Right atrium auricular region (tissue), 2 donors: ENCODE data around the gene TUBB. TPM values are rescaled to one million over a fixed set of nuclear protein-coding genes. Genes with fewer than 3 reads are reported as not detected.
"Not testable (repeated sequence)": the region's sequence is repeated elsewhere in the genome, so short reads cannot be mapped to it uniquely, and the experiment has no call there.

Experiments used
- DNase-seq: peaks from one replicate; pipeline ENCODE4 v3.0.0-alpha.2; 2019; ENCODE audit warnings: low spot score
- H3K27ac ChIP-seq, 2 donors: fragments of 200-600 bp; sonication (generic); 1 replicate in 1 of 2; 2 replicates in 1 of 2; pipeline ENCODE4 v1.5.1; 2016 to 2019
- H3K27me3 ChIP-seq, 2 donors: fragments of 200-600 bp; sonication (generic); one replicate each; pipeline versions ENCODE4 v1.5.1 to v1.6.0; 2017 to 2019
- H3K36me3 ChIP-seq: fragments of 200-600 bp; sonication (generic); one replicate; pipeline ENCODE4 v1.5.1; 2016
- H3K4me1 ChIP-seq, 2 donors: fragments of 200-600 bp; sonication (generic); one replicate each; pipeline versions ENCODE4 v1.5.1 to v1.6.0; 2017 to 2019
- H3K4me3 ChIP-seq, 2 donors: fragments of 200-600 bp; sonication (generic); 1 replicate in 1 of 2; 2 replicates in 1 of 2; pipeline ENCODE4 v1.5.1; 2017 to 2019; ENCODE audit warnings: mild to moderate bottlenecking in 1 of 2, moderate library complexity in 1 of 2
- H3K9me3 ChIP-seq, 2 donors: fragments of 200-600 bp; sonication (generic); one replicate each; pipeline ENCODE4 v1.5.1; 2019
- total RNA-seq, 2 donors: library from RNA; depleted of rRNA; stranded (reverse); fragments of >200 nt; gene quantifications; one replicate each; pipeline ENCODE4 v1.1.0, GENCODE V29; 2016
- TF ChIP-seq, protein P1 (sequence below), 2 donors: fragments of 200-600 bp; sonication (generic); IDR thresholded peaks; one replicate each; pipeline ENCODE4 v1.5.1; 2019; ENCODE audit warnings: antibody characterized with exemption in 2 of 2

TUBB gene
- total RNA-seq, 2 donors from 2014 or later: 121 to 236 TPM

GRCh38 chr6:30712441-30712945 lies 7.7 kb upstream of the TUBB start:
- no peaks in the 10 kb centered on the region for H3K27me3 ChIP-seq
- peaks cover 62% of the 10 kb centered on the region for H3K36me3 ChIP-seq
- H3K4me1 ChIP-seq: peaks cover 0 to 9% of the 10 kb centered on the region in 2 donors
- H3K9me3 ChIP-seq: no peaks in the 10 kb centered on the region
- no peak overlapping the region for H3K27ac ChIP-seq
- no peak for DNase-seq
- no peak overlapping the region for H3K4me3 ChIP-seq
- TF ChIP-seq, protein P1, sequence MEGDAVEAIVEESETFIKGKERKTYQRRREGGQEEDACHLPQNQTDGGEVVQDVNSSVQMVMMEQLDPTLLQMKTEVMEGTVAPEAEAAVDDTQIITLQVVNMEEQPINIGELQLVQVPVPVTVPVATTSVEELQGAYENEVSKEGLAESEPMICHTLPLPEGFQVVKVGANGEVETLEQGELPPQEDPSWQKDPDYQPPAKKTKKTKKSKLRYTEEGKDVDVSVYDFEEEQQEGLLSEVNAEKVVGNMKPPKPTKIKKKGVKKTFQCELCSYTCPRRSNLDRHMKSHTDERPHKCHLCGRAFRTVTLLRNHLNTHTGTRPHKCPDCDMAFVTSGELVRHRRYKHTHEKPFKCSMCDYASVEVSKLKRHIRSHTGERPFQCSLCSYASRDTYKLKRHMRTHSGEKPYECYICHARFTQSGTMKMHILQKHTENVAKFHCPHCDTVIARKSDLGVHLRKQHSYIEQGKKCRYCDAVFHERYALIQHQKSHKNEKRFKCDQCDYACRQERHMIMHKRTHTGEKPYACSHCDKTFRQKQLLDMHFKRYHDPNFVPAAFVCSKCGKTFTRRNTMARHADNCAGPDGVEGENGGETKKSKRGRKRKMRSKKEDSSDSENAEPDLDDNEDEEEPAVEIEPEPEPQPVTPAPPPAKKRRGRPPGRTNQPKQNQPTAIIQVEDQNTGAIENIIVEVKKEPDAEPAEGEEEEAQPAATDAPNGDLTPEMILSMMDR (IDR thresholded peaks at IDR 0.05): no peak

DNA sequence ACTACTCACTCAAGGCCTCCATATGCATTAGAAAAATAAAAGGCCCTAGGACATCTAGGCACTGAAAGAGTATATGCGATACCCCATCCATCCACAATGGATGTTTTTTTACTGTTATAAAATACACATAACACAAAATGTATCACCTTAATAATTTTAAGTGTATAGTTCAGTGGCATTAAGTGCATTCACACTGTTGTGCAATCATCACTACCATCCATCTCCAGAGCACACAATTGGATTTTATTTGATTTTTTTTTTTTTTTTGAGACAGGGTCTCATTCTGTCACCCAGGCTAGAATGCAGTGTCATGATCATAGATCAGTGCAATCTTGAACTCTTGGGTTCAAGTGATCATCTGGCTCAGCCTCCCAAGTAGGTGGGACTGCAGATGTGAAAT lies 5.9 kb upstream of the TUBB start:
- Histone ChIP-seq H3K4me3 (no peak overlapping the region), H3K36me3 (peaks cover 47% of the 10 kb centered on the region), H3K27ac (no peak overlapping the region), H3K27me3 (no peaks in the 10 kb centered on the region), H3K9me3 (no peaks in the 10 kb centered on the region), H3K4me1 (peaks cover 0 to 23% of the 10 kb centered on the region in 2 donors)
- TF ChIP-seq, protein P1 (IDR thresholded peaks at IDR 0.05): no peak
- DNase-seq: no peak

DNA sequence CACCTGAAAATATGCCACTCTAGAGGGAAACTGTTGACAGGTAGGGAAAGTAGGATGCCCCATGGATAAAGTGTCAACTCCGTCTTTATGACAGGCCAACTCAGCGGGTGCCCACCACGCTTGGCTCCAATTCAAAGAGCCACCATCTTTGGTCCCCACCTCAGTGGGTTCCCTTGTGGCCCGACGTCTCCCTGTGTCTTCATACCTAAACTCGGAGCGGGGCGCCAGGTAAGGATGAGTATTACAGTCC lies 3.3 kb upstream of the TUBB start:
- no peak for DNase-seq
- Histone ChIP-seq H3K36me3 (peaks cover 22% of the 10 kb centered on the region), H3K27ac (peak overlapping the region; percentile 91 to 94), H3K27me3 (no peaks in the 10 kb centered on the region), H3K4me1 (peaks cover 0 to 33% of the 10 kb centered on the region in 2 donors), H3K9me3 (no peaks in the 10 kb centered on the region), H3K4me3 (peak overlapping the region; percentile 53 to 67)
- TF ChIP-seq, protein P1 (IDR thresholded peaks at IDR 0.05): no peak

GRCh38 chr6:30717129-30717844 lies 2.9 kb upstream of the TUBB start, which contains the start of gene MDC1:
MDC1 (minus strand) TSS chr6:30717281; CDS start chr6:30715175, 2,106 bp downstream.
- peaks cover 18% of the 10 kb centered on the region for H3K36me3 ChIP-seq
- no peaks in the 10 kb centered on the region for H3K27me3 ChIP-seq
- peak within 1 kb of the TSS; percentile 91 to 94 for H3K27ac ChIP-seq
- peak; percentile 100 for DNase-seq
- peak within 1 kb of the TSS; percentile 53 to 67 for H3K4me3 ChIP-seq
- H3K4me1 ChIP-seq: peaks cover 0 to 38% of the 10 kb centered on the region in 2 donors
- H3K9me3 ChIP-seq: no peaks in the 10 kb centered on the region
- TF ChIP-seq, protein P1 (IDR thresholded peaks at IDR 0.05): peak in 1 of 2 donors; percentile 45

GRCh38 chr6:30717845-30718720 lies 2.1 kb upstream of the TUBB start:
- Histone ChIP-seq H3K36me3 (peaks cover 18% of the 10 kb centered on the region), H3K4me1 (peaks cover 0 to 46% of the 10 kb centered on the region in 2 donors), H3K27ac (peak overlapping the region; percentile 91 to 94), H3K4me3 (peak overlapping the region; percentile 37 to 67)
- not testable (repeated sequence) for H3K27me3 ChIP-seq, DNase-seq, H3K9me3 ChIP-seq

DNA sequence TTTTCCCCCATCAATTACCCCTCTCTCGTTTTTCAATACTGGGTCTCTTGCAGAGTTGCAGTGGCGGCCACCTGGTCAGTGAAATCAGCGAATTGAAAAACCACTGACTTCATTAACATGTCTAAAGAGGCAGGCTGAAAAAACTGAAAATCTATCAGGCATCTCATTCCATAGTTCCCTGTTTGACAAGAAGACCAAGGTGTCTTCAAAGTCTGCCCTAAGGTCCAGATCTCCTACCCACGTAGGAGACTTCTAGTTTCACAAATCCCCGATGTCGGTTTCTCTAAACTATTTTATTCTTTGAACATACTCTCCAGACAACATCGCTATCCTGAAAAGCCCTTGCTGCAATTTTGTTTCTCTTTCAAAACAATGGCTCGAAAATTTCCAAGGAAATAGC lies 796 bp upstream of the TUBB start:
- Histone ChIP-seq H3K27ac (peak overlapping the region; percentile 92 to 95), H3K9me3 (no peaks in the 10 kb centered on the region), H3K4me3 (peak overlapping the region; percentile 82 to 85), H3K4me1 (peaks cover 0 to 58% of the 10 kb centered on the region in 2 donors), H3K27me3 (no peaks in the 10 kb centered on the region), H3K36me3 (peaks cover 22% of the 10 kb centered on the region)
- no peak for DNase-seq
- TF ChIP-seq, protein P1 (IDR thresholded peaks at IDR 0.05): no peak
